SU-DHL-6 (cell line): ENCODE results near the gene MMAA.

ENCODE experiments used
- H2AFZ ChIP-seq: fragments of 200-600 bp; sonication (generic); 2 replicates; pipeline ENCODE4 v1.6.1; 2014; ENCODE audit warnings: low read depth, mild to moderate bottlenecking, moderate library complexity, mixed read lengths, antibody characterized with exemption, low read length; ENCODE audit not compliant: severe bottlenecking
- H3F3A ChIP-seq: fragments of 200-600 bp; shearing (Covaris generic); 2 replicates; pipeline ENCODE4 v1.6.0; 2016; ENCODE audit warnings: antibody characterized with exemption, mild to moderate bottlenecking; ENCODE audit not compliant: insufficient read depth
- H3K27ac ChIP-seq: fragments of 200-600 bp; sonication (generic); 2 replicates; pipeline ENCODE4 v1.5.1; 2016; ENCODE audit warnings: low read depth, mild to moderate bottlenecking, low read length, moderate library complexity, mixed read lengths
- H3K27me3 ChIP-seq: fragments of 200-600 bp; sonication (generic), shearing (Covaris generic); 2 replicates; pipeline ENCODE4 v1.6.0; 2014; ENCODE audit warnings: mild to moderate bottlenecking, low read length
- H3K36me3 ChIP-seq: fragments of 200-600 bp; sonication (generic); 2 replicates; pipeline ENCODE4 v1.6.1; 2014; ENCODE audit warnings: mild to moderate bottlenecking, low read length, mixed read lengths
- H3K4me2 ChIP-seq: fragments of 300-600, 200-600 bp; shearing (Covaris generic), sonication (generic); 2 replicates; pipeline ENCODE4 v1.6.0; 2014; ENCODE audit warnings: low read length, low read depth, mild to moderate bottlenecking; ENCODE audit not compliant: poor library complexity, severe bottlenecking
- H3K4me3 ChIP-seq: fragments of 200-600 bp; sonication (generic); 2 replicates; pipeline ENCODE4 v1.5.1; 2014; ENCODE audit warnings: antibody characterized with exemption, low read length, mild to moderate bottlenecking, mixed read lengths; ENCODE audit not compliant: insufficient read depth, poor library complexity, severe bottlenecking
- H3K79me2 ChIP-seq: fragments of 200-600 bp; sonication (generic); 2 replicates; pipeline ENCODE4 v1.6.1; 2014; ENCODE audit warnings: mild to moderate bottlenecking, low read length, moderate library complexity; ENCODE audit not compliant: insufficient read depth
- H3K9ac ChIP-seq: fragments of 200-600 bp; sonication (generic); 2 replicates; pipeline ENCODE4 v1.7.0; 2014; ENCODE audit warnings: mild to moderate bottlenecking, low read length
- H3K9me2 ChIP-seq: fragments of 200-600 bp; sonication (generic); replicated peaks from 2 replicates; pipeline ENCODE4 v1.6.1; 2014; ENCODE audit warnings: low read length; ENCODE audit not compliant: insufficient read depth
- H3K9me3 ChIP-seq: fragments of 200-600 bp; sonication (generic); 2 replicates; pipeline ENCODE4 v1.6.1; 2014; ENCODE audit warnings: low read length, mixed read lengths; ENCODE audit not compliant: insufficient read depth
- H4K20me1 ChIP-seq: fragments of 200-600 bp; sonication (generic); 2 replicates; pipeline ENCODE4 v1.6.1; 2014; ENCODE audit warnings: low read depth, mild to moderate bottlenecking, antibody characterized with exemption, low read length, moderate library complexity, mixed read lengths
- EZH2phosphoT487 ChIP-seq: fragments of 200-600 bp; sonication (generic), shearing (Covaris generic); conservative IDR thresholded peaks from 2 replicates; pipeline ENCODE4 v1.6.1; 2018; ENCODE audit warnings: mild to moderate bottlenecking, antibody characterized with exemption, low read length, moderate library complexity, mixed read lengths
- TF ChIP-seq, protein P1 (sequence below): fragments of 200-600 bp; sonication (generic); IDR thresholded peaks from one replicate; pipeline ENCODE4 v1.5.1; 2017; ENCODE audit warnings: antibody characterized with exemption, mild to moderate bottlenecking, low read length, moderate library complexity; ENCODE audit not compliant: insufficient read depth, poor library complexity, severe bottlenecking

The MMAA gene

DNA sequence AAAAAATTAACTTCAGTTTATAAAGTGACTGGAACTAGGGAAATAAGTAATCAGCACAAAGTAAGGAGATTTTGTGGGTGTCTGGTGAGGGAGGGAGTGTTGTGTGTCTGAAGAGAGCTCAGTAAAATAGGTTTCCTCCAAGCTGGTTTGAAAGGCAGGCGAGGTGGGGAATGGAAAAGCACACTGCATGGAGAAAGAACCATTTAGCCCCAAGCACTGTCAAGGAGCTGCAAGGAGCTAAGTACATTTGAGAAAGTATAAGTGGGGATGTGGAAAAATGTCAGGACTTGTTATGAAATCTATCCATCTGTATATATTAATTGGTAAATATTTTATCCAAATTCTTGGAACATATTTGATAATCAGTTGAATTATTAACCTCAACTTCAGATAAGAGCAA lies 61.7 kb downstream of the MMAA start:
- Histone ChIP-seq H3K4me2 (no peak overlapping the region), H3K9me2 (no peaks in the 10 kb centered on the region), H3K79me2 (no peaks in the 10 kb centered on the region), H4K20me1 (no peaks in the 10 kb centered on the region), H2AFZ (no peak overlapping the region), H3K4me3 (no peak overlapping the region), H3K9ac (no peak overlapping the region), H3K27me3 (no peaks in the 10 kb centered on the region), H3K27ac (no peak overlapping the region), H3K36me3 (no peaks in the 10 kb centered on the region), H3K9me3 (no peaks in the 10 kb centered on the region), H3F3A (no peaks in the 10 kb centered on the region)
- TF ChIP-seq, protein P1, sequence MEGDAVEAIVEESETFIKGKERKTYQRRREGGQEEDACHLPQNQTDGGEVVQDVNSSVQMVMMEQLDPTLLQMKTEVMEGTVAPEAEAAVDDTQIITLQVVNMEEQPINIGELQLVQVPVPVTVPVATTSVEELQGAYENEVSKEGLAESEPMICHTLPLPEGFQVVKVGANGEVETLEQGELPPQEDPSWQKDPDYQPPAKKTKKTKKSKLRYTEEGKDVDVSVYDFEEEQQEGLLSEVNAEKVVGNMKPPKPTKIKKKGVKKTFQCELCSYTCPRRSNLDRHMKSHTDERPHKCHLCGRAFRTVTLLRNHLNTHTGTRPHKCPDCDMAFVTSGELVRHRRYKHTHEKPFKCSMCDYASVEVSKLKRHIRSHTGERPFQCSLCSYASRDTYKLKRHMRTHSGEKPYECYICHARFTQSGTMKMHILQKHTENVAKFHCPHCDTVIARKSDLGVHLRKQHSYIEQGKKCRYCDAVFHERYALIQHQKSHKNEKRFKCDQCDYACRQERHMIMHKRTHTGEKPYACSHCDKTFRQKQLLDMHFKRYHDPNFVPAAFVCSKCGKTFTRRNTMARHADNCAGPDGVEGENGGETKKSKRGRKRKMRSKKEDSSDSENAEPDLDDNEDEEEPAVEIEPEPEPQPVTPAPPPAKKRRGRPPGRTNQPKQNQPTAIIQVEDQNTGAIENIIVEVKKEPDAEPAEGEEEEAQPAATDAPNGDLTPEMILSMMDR, result no peak
- no peak for TF ChIP-seq EZH2phosphoT487

DNA sequence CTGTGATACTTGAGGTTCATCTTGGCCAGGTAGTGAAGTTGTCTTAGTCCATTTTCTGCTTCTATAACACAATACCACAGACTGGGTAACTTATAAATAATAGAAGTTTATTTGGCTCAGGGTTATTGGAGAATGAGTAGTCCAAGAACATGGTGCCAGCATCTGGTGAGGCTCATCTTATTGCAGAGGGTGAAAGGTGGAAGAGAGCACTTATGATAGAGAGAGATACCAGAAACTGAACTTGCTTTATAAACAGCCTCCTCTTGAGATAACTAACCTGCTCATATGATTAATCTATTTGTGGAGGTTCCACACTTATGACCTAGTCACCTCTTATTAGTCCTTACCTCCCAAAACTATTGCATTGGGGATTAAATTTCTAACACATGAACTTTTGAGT lies 62.3 kb downstream of the MMAA start:
- H3K4me2 ChIP-seq, result no peak overlapping the region
- H3K4me3 ChIP-seq, result no peak overlapping the region
- H3F3A ChIP-seq, result no peaks in the 10 kb centered on the region
- no peak overlapping the region for H3K27ac ChIP-seq
- H3K27me3 ChIP-seq, result no peaks in the 10 kb centered on the region
- H4K20me1 ChIP-seq, result no peaks in the 10 kb centered on the region
- TF ChIP-seq, protein P1, result no peak
- TF ChIP-seq EZH2phosphoT487, result no peak
- H3K79me2 ChIP-seq, result no peaks in the 10 kb centered on the region
- H3K9me3 ChIP-seq, result no peaks in the 10 kb centered on the region
- H2AFZ ChIP-seq, result no peak overlapping the region
- H3K9ac ChIP-seq, result no peak overlapping the region
- no peaks in the 10 kb centered on the region for H3K9me2 ChIP-seq
- H3K36me3 ChIP-seq, result no peaks in the 10 kb centered on the region

DNA sequence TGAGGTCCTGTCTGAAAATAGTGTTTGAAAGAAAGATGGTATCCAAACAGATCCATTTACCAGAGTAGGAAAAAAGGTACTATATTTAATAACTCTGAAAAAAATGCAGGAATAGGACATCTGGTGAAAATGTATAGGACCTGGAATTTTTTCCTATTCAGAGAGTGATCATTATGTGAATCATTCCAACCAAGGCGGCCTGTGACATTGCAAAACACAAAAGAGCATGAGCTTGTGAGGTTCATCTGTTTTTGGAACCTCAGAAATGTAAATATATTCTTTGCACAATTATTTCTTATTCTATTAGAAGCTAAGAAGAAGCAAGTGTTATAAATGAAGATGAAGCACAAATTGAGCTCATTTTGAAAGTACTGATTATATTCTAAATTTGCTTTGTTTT lies 62.8 kb downstream of the MMAA start:
- Histone ChIP-seq H3K9me2 (no peaks in the 10 kb centered on the region), H3K9me3 (no peaks in the 10 kb centered on the region), H3K4me2 (no peak overlapping the region), H3K79me2 (no peaks in the 10 kb centered on the region), H3F3A (no peaks in the 10 kb centered on the region), H2AFZ (no peak overlapping the region), H3K27ac (no peak overlapping the region), H3K4me3 (no peak overlapping the region), H3K27me3 (no peaks in the 10 kb centered on the region), H4K20me1 (no peaks in the 10 kb centered on the region), H3K36me3 (no peaks in the 10 kb centered on the region), H3K9ac (no peak overlapping the region)
- TF ChIP-seq, protein P1, result no peak
- no peak for TF ChIP-seq EZH2phosphoT487

DNA sequence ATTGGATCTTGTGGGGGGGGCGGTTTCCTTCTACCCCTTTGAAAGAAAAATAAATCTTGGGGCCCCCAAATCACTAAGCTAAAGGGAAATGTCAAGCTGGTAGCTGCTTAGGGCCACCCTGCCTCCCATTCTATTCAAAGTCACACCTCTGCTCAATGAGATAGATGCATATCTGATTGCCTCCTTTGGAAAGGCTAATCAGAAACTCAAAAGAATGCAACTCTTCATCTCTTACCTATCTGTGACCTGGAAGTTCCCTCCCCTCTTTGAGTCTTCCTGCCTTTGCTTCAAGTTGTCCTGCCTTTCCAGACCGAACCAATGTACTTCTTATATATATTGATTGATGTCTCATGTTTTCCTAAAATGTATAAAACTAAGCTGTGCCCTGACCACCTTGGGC lies 67.8 kb downstream of the MMAA start:
- H3F3A ChIP-seq, result no peaks in the 10 kb centered on the region
- TF ChIP-seq, protein P1, result no peak
- TF ChIP-seq EZH2phosphoT487, result no peak
- no peak overlapping the region for H2AFZ ChIP-seq

More for the DNA sequence above, 67.8 kb downstream of the MMAA start:
- Histone ChIP-seq H3K36me3 (no peaks in the 10 kb centered on the region), H3K27ac (no peak overlapping the region), H3K9ac (no peak overlapping the region), H3K79me2 (no peaks in the 10 kb centered on the region), H4K20me1 (no peaks in the 10 kb centered on the region), H3K27me3 (no peaks in the 10 kb centered on the region), H3K9me2 (no peaks in the 10 kb centered on the region), H3K4me3 (no peak overlapping the region), H3K9me3 (0 out of 2 replicates have a peak, but pooled peaks cover 4% of the 10 kb centered on the region), H3K4me2 (no peak overlapping the region)
